Ovary (tissue), 3 donors: ENCODE measurements around the gene KBTBD7.

ENCODE experiments used
- POLR2A ChIP-seq: fragments of 450-650 bp; IDR thresholded peaks from one replicate; pipeline ENCODE4 v1.6.1; 2017; ENCODE audit warnings: antibody characterized with exemption, mild to moderate bottlenecking, moderate library complexity
- TF ChIP-seq, protein P1 (sequence below), 3 donors: fragments of 450-650 bp in 2 of 3; fragments of 200-600 bp in 1 of 3; IDR thresholded peaks; one replicate each; pipeline versions ENCODE4 v1.5.1 to v1.8.0; 2016 to 2022; ENCODE audit warnings: antibody characterized with exemption in 3 of 3, mild to moderate bottlenecking in 1 of 3
- donor health status: DM: no; HTN: no; CAD: no.

DNA sequence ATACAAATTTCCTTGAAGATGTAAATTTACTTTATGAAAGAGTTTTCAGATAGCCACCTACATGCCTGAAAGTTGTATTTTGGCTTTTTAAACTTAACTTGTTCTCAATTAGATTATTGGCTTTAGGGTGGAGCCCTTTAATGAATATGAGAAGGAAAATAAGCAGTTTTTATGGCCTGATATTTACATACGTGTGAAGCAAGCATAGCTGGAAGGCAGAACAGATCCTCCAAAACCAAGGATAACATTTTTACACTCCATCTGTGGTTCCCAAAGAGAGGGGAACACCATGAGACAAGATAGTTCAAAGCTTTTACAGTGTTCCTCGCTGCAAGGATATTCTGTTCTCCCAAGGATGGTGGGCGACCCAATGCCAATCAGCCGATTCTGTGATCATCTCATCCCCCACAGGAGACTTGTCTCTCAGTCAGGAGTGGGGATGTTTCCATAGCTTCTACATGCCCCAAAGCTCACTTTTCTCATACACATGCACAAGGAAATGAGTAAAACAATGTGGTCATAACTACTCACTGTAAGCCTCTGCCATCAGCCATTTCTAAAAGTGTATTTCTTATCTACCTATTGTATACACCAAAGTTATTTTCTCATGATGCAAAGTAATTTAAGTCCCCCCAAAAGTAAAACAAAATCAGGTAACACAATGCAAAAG, 37.2 kb downstream of the KBTBD7 start:
- TF ChIP-seq, protein P1, sequence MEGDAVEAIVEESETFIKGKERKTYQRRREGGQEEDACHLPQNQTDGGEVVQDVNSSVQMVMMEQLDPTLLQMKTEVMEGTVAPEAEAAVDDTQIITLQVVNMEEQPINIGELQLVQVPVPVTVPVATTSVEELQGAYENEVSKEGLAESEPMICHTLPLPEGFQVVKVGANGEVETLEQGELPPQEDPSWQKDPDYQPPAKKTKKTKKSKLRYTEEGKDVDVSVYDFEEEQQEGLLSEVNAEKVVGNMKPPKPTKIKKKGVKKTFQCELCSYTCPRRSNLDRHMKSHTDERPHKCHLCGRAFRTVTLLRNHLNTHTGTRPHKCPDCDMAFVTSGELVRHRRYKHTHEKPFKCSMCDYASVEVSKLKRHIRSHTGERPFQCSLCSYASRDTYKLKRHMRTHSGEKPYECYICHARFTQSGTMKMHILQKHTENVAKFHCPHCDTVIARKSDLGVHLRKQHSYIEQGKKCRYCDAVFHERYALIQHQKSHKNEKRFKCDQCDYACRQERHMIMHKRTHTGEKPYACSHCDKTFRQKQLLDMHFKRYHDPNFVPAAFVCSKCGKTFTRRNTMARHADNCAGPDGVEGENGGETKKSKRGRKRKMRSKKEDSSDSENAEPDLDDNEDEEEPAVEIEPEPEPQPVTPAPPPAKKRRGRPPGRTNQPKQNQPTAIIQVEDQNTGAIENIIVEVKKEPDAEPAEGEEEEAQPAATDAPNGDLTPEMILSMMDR (IDR thresholded peaks at IDR 0.05), result no peak
- no peak for TF ChIP-seq POLR2A
